ENCODE data around the gene IFNL1.

GRCh38 chr19:39251081-39251480 lies 45.1 kb upstream of the IFNL1 start:
- no peak for TF ChIP-seq TAF1 (IDR thresholded peaks at IDR 0.05; ENCODE audit: borderline replicate concordance, insufficient read depth, low read length)
- no peak for TF ChIP-seq POLR2AphosphoS5 (IDR thresholded peaks at IDR 0.05; ENCODE audit: low read depth, low read length)
- no peak for TF ChIP-seq SIN3A (IDR thresholded peaks at IDR 0.05; ENCODE audit: borderline replicate concordance, insufficient read depth, low read length)
- TF ChIP-seq REST (IDR thresholded peaks at IDR 0.05; ENCODE audit: insufficient read depth in 1 of 2, low read depth in 2 of 2, low read length in 2 of 2) = no peak

Measured in PFSK-1 (cell line).